ENCODE results near the gene NT5C.
"Not testable (repeated sequence)": the region's sequence is repeated elsewhere in the genome, so short reads cannot be mapped to it uniquely, and the experiment has no call there.

Gene NT5C

DNA sequence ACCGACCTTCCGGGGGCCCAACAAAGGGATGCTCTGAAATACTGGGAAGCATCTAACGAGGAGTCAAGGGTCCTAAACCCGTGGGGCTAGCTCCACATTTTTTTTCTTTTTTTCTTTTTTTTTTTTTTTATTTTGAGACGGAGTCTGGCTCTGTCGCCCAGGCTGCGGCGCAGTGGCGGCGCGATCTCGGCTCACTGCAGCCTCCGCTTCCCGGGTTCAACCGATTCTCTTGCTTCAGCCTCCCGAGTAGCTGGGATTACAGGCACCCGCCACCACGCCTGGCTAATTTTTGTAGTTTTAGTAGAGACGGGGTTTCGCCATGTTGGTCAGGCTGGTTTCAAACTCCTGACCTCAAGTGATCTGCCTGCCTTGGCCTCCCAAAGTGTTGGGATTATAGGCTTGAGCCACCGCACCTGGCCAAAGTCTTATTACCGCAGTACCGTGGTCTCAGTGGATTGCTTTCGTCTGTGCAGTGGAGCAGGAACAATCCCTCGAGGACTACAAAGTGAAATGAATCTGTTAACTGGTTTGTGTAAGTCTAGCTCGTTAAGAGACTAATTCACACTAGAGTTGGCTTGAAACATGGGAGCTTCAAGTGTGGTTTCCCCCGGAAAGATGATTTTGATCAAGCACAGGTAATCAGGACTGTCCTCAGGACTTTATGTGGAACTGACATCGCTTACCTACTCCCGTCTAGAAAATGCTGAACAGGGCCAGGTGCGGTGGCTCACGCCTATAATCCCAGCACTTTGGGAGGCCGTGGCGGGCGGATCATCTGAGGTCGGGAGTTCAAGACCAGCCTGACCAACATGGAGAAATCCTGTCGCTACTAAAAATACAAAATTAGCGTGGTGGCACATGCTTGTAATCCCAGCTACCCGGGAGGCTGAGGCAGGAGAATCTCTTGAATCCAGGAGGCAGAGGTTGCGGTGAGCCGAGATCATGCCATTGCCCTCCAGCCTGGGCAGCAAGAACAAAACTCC lies 767 bp upstream of the NT5C start:
- H3K4me3 Mint-ChIP-seq: peak overlapping the region; percentile 89
- H3K9me3 Mint-ChIP-seq (ENCODE audit: low read depth); H3K36me3 Mint-ChIP-seq; H3K27me3 Mint-ChIP-seq: not testable (repeated sequence)
- peak overlapping the region; percentile 89 for H3K27ac Mint-ChIP-seq
- peaks cover 14% of the 10 kb centered on the region for H3K4me1 Mint-ChIP-seq (ENCODE audit: low read depth)

DNA sequence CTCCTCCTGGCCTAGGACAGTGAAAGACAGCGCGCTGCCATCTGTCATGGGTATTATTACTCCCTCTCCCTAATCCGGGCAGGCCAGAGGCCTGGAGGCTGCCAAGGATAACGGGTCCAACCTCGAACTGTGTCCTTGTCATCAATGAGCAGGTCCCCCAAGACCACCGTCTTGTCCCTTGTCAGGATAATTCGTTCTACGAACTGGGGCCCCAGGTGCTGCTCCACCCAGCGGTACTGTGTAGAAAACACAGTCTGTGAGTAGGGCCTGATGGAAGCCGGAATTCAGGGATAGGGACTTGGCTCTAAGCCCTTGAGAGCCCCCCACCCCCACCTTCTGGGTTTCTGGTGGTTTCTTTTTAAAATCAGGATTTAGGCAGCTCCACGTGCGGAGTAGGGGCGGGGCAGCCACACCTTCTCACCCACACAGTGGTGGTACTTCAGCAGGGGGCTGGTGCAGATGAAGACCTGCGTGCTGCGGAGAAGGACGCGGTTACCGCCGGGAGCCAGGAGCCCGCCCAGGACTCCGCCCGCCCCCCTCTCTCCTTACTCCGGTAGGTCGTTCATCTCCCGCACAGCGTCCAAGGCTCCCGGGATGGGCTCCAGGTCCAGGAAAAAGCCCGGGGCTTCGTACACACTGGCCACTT lies 787 bp downstream of the NT5C start:
- Mint-ChIP-seq H3K4me1 (ENCODE audit: low read depth) (peaks cover 22% of the 10 kb centered on the region), H3K4me3 (peak overlapping the region; percentile 91), H3K27ac (peak overlapping the region; percentile 89), H3K27me3 (no peaks in the 10 kb centered on the region), H3K9me3 (ENCODE audit: low read depth) (no peaks in the 10 kb centered on the region), H3K36me3 (no peaks in the 10 kb centered on the region)

DNA sequence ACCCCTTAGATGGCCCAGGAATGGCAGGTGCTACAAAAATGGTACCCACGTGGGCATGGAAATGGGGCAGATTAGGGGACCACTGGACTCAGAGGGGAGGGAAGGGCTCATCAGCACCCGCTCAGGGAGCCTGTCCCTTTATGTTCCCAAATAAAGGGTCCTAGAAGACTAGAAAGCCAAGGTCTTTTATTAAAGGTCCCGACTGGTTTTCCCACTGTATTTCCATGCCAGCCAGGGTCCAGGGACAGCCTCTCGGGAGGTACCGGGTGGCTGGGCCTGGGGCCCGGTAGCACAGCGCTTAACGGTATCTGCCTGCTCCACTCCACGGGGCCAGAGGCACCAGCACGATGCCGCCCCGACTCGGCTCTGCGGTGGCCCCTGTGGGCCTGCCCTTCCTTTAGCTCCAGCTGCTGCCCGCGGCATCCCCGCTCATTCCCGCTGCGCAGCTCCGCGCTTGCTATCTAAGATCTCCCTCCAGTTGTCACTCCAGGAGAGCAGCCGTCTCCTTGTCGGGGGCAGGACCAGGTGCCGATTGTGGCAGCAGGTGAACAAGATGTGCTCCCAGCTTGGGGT lies 1.4 kb downstream of the NT5C start:
- Mint-ChIP-seq H3K36me3 (no peaks in the 10 kb centered on the region), H3K4me3 (peak overlapping the region; percentile 91), H3K27ac (peak overlapping the region; percentile 89), H3K9me3 (ENCODE audit: low read depth) (no peaks in the 10 kb centered on the region), H3K4me1 (ENCODE audit: low read depth) (peaks cover 24% of the 10 kb centered on the region), H3K27me3 (no peaks in the 10 kb centered on the region)

DNA sequence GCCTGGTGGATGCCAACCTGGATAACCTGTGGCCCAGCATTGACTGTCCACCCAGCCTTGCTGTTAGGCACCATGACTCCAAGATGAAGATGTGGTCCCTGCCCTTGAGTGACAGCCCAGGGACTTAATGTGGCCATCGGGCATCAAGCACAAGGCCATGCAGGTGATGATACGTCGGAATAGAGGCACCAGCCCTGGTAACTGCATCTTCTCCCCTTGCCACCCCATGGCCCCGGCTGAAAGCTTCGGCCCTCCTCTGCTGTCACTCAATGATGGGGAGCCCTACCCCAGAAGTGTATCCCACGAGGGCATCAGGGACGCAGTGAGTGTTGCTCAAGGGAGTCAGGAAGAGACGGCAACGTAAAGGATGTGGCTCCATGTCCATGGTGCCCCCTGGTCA lies 2.0 kb downstream of the NT5C start:
- Mint-ChIP-seq H3K4me1 (ENCODE audit: low read depth) (peaks cover 29% of the 10 kb centered on the region), H3K27ac (peak overlapping the region; percentile 46), H3K27me3 (no peaks in the 10 kb centered on the region), H3K9me3 (ENCODE audit: low read depth) (no peaks in the 10 kb centered on the region), H3K36me3 (no peaks in the 10 kb centered on the region), H3K4me3 (peak overlapping the region; percentile 59)

DNA sequence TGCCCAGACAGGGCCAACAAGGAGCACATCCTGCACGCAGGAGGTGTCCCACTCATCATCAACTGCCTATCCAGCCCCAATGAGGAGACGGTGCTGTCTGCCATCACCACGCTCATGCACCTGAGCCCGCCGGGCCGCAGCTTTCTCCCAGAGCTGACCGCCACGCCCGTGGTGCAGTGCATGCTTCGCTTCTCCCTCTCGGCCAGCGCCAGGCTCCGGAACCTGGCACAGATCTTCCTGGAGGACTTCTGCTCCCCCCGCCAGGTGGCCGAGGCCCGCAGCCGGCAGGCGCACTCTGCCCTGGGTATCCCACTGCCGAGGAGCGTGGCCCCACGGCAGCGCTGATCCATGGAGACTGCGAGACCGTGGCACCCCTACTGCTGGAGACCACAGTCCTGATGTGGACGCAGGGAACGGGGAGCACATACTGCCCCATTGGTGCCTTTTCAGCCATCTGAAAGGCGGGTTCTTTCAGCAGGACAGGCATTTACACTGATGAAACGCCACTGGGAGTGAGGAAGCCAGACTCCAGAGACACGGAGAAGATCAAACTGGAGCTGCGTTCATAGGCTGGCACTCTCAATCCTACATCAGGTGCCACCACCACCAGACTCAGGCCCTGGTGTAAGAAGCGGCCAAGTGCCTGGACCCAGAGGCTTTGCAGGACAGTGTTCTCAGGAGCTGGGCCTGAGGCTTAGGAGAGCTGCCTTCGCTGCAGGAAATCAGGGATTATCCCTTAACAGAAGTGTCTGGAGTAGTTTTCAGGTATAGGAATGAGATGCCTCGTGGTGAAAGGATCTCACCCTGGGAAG lies 2.6 kb downstream of the NT5C start:
- Mint-ChIP-seq H3K4me1 (ENCODE audit: low read depth) (peaks cover 36% of the 10 kb centered on the region), H3K27me3 (no peaks in the 10 kb centered on the region), H3K9me3 (ENCODE audit: low read depth) (no peaks in the 10 kb centered on the region), H3K36me3 (no peaks in the 10 kb centered on the region), H3K4me3 (peak overlapping the region; percentile 59), H3K27ac (no peak overlapping the region)

DNA sequence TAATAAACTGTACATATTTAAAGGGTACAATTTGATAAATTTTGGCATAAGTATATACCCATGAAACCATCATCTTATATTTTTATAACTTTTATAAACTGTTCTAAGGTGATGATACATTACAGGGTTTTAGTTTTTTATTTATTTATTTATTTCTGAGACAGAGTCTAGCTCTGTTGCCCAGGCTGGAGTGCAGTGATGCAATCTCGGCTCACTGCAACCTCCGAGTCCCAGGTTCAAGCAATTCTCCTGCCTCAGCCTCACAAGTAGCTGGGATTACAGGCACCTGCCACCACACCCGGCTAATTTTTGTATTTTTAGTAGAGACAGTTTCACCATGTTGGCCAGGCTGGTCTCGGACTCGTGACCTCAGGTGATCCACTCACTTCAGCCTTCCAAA lies 3.6 kb downstream of the NT5C start:
- H3K36me3 Mint-ChIP-seq; H3K27me3 Mint-ChIP-seq; H3K9me3 Mint-ChIP-seq (ENCODE audit: low read depth): not testable (repeated sequence)
- Mint-ChIP-seq H3K27ac (peak overlapping the region; percentile 70), H3K4me3 (peak overlapping the region; percentile 38), H3K4me1 (ENCODE audit: low read depth) (peaks cover 38% of the 10 kb centered on the region)

DNA sequence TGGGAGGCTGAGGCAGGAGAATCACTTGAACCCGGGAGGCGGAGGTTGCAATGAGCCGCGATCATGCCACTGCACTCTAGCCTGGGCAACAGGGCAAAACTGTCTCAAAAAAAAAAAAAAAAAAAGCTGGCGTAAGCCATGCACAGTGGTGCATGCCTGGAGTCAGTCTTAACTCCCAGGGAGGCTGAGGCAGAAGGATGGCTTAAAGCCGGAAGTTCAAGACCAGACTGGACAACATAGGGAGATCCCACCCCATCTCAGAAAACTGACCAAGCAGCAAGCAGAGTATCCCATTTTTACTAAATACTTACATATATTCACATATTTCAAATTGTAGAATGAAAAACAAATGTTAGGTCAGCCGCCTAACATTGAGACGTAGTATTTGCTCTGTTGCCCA lies 4.6 kb downstream of the NT5C start:
- H3K36me3 Mint-ChIP-seq: no peaks in the 10 kb centered on the region
- H3K27me3 Mint-ChIP-seq: no peaks in the 10 kb centered on the region
- H3K4me3 Mint-ChIP-seq: no peak overlapping the region
- no peak overlapping the region for H3K27ac Mint-ChIP-seq
- H3K4me1 Mint-ChIP-seq (ENCODE audit: low read depth): peaks cover 33% of the 10 kb centered on the region
- H3K9me3 Mint-ChIP-seq (ENCODE audit: low read depth): no peaks in the 10 kb centered on the region

DNA sequence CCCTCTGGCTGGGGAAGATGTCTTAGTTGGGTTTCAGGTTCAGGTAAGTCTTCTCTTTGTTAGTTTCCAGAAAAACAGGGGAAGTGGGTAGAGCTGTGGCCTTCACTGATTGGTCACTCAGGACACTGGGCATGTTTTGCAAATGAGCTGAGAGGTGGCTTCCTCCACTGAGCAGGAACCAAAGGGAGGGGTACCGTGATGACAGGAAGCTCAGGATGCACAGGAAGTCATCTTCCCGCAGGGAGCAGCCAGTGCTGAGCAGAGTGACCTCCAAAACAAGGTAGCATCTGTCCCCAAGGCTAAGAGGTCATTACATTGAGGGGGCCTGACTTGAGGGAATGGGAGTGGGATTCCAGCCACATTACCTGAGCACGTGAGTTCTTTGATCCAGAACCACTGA lies 5.6 kb downstream of the NT5C start:
- H3K9me3 Mint-ChIP-seq (ENCODE audit: low read depth): no peaks in the 10 kb centered on the region
- peaks cover 32% of the 10 kb centered on the region for H3K4me1 Mint-ChIP-seq (ENCODE audit: low read depth)
- peaks cover 2% of the 10 kb centered on the region for H3K36me3 Mint-ChIP-seq
- no peak overlapping the region for H3K4me3 Mint-ChIP-seq
- H3K27me3 Mint-ChIP-seq: no peaks in the 10 kb centered on the region
- no peak overlapping the region for H3K27ac Mint-ChIP-seq

DNA sequence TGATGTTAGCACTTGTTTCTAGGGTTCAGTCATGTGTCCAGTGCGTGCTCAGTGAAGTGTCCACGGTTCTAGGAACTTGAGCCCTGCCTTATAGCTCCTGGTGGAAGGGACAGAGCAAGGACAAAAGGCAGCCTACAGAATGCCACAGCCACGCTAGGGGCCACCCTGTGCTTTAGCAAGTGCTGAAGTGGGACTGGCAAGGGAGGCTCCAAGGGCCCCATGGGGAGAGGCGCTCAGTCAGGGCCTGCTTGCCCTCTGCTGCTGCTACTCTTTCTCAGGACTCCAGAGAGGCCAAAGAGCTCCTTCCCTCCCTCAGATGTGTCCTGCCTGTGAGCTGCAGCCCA lies 6.8 kb downstream of the NT5C start:
- H3K4me3 Mint-ChIP-seq: no peak overlapping the region
- H3K9me3 Mint-ChIP-seq (ENCODE audit: low read depth): no peaks in the 10 kb centered on the region
- H3K36me3 Mint-ChIP-seq: peaks cover 2% of the 10 kb centered on the region
- H3K27me3 Mint-ChIP-seq: no peaks in the 10 kb centered on the region
- H3K27ac Mint-ChIP-seq: no peak overlapping the region
- H3K4me1 Mint-ChIP-seq (ENCODE audit: low read depth): peaks cover 27% of the 10 kb centered on the region

DNA sequence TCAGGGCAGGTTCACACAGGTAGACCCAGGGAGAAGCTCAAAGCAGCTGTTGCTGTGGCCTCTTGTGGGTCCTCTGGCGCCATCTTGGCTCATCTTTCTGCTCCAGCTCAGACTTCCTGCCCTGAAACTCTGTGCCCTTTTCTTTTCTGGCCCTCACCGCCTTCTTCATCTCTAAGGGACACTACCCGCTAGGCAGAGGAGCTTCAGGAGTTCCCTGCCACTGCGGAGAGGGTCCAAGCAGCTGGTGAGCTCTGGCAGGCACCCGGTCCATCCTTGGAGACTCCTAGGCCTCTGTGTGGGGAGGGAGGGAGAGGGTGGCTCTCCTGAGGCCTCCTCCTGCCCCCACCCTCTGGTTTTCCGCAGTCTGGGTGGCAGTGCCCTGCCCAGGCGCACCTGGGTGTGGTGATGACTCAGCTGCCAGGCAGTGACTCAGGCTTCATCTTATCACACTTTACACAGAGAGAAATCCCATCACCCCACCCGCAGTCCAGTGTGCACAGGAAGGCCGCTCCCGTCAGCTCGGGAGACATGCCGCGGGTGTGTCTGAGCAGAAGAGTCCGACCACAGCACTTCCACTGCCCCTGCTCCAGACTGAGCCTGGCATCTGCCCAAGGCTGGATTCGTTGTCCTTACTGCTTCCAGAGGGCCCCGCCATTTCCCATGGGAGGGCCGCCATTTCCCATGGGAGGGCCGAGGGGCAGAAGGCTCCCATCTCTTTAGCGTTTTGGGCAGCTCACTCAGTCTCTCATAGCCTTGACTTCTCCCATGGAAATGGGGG lies 7.3 kb downstream of the NT5C start:
- H3K9me3 Mint-ChIP-seq (ENCODE audit: low read depth): no peaks in the 10 kb centered on the region
- no peak overlapping the region for H3K4me3 Mint-ChIP-seq
- H3K4me1 Mint-ChIP-seq (ENCODE audit: low read depth): peaks cover 25% of the 10 kb centered on the region
- H3K27ac Mint-ChIP-seq: peak overlapping the region; percentile 54
- H3K36me3 Mint-ChIP-seq: peaks cover 2% of the 10 kb centered on the region
- H3K27me3 Mint-ChIP-seq: no peaks in the 10 kb centered on the region

DNA sequence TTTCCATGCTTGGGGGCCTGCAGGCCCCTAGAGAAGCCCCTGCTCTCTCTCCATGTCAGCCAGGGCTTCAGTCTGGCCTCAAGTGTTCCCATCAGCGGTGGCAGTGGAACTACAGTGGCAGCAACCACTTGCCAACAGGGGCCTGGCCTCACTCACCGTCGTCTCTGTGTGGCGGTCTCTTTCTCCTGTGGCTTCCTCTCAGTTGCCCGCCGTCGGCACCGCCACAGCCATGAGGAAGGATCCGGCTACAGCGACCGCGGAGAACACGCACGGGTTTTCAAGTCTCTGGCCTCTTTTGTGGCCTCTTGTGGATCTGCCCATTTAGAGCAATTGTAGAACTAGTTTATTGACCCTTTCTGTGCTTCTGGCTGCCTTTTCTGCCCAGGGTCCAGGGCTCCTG lies 13.2 kb downstream of the NT5C start:
- H3K9me3 Mint-ChIP-seq (ENCODE audit: low read depth): no peaks in the 10 kb centered on the region
- peaks cover 2% of the 10 kb centered on the region for H3K36me3 Mint-ChIP-seq
- H3K4me1 Mint-ChIP-seq (ENCODE audit: low read depth): peaks cover 14% of the 10 kb centered on the region
- H3K4me3 Mint-ChIP-seq: no peak overlapping the region
- no peaks in the 10 kb centered on the region for H3K27me3 Mint-ChIP-seq
- H3K27ac Mint-ChIP-seq: no peak overlapping the region

DNA sequence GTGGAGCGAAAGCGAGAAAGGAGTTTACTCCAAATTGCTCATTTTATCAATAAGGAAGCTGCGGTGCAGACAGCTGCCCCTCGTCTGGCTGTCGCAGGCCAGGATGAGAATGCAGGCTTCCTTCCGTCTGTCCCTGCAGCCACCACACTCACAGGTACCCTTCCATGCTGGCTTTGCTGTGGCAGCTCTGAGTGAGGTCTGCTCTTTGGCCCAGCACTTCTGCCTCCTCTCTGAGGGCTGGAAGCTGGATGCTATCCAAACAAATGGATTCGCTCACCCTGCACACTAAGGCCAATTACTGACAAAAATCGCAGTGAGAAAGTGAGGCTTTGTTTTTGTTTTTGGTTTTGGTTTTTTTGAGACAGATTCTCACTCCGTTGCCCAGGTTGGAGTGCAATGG lies 14.8 kb downstream of the NT5C start:
- Mint-ChIP-seq H3K36me3 (peaks cover 3% of the 10 kb centered on the region), H3K27me3 (no peaks in the 10 kb centered on the region), H3K4me3 (no peak overlapping the region), H3K4me1 (ENCODE audit: low read depth) (peaks cover 20% of the 10 kb centered on the region), H3K9me3 (ENCODE audit: low read depth) (no peaks in the 10 kb centered on the region), H3K27ac (no peak overlapping the region)

DNA sequence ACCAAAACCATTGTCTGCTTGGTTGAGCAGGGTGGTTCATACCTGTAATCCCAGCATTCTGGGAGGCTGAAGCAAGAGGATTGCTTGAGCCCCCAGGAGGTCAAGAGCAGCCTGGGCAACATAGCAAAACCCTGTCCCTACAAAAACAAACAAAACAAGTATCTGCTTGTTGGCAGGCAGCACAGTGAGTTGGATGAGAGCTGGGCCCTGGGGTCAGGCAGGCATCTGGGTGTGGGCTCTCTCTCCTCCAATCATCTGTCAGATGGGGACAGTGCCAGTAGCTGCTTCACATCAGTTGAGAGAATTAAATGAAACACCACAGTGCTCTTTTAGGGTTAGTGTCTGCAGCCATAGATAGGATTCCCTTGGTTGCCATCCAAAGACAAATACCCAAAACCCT lies 16.0 kb downstream of the NT5C start:
- H3K4me3 Mint-ChIP-seq: no peak overlapping the region
- no peaks in the 10 kb centered on the region for H3K9me3 Mint-ChIP-seq (ENCODE audit: low read depth)
- H3K27me3 Mint-ChIP-seq: no peaks in the 10 kb centered on the region
- H3K4me1 Mint-ChIP-seq (ENCODE audit: low read depth): peaks cover 22% of the 10 kb centered on the region
- H3K27ac Mint-ChIP-seq: no peak overlapping the region
- H3K36me3 Mint-ChIP-seq: peaks cover 3% of the 10 kb centered on the region

Measured in activated naive CD8-positive, alpha-beta T cell (primary cell).